HUDEP-2 (cell line): ENCODE measurements around the gene LATS2.
A peak's percentile ranks its signal among the peaks of the same experiment; 100 is the strongest.
"Not testable (repeated sequence)": the region's sequence is repeated elsewhere in the genome, so short reads cannot be mapped to it uniquely, and the experiment has no call there.

Experiments
- DNase-seq, 76 experiments: peaks; one replicate each; lab custom pipeline; 2025; ENCODE audit not compliant: unreplicated experiment in 76 of 76; lab: John Stamatoyannopoulos, UW

The LATS2 gene

DNA sequence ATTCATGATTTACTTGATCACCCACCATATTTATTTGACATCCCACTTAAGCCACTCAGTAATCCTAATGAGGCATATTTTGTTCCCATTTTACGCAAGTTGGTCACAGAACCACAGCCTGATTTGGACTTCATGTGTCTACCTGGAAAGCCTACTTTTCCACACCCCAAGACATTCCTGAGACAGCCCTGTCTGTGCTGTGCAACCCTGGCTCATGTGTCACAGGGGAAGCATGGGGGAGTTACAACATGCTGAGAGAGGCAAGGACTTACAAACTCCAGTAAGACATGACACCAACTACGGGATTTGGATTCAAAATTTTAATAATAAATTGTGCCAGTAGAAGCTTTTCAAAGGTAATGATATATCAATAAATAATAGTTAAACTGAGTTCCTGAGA lies 88.7 kb downstream of the LATS2 start:
- DNase-seq: no peak

DNA sequence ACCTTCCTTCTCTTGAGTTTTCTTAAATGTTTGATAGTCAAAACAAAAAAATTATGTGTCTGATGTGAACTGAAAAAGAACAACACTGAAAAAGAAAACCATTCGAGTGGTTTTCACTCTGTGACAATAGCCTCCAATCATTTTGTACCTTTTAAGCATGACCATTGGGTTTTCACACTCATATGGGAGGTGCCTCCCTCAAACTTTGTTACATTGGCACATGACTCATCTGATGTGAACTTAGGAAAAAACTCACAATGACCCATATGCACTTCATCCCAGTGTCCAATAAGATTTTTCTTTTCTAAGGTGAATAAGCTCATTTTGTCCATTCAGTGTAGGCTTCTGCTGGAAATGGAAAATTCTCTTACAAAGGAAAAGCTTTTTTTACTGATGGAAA lies 92.2 kb downstream of the LATS2 start:
- no peak for DNase-seq

DNA sequence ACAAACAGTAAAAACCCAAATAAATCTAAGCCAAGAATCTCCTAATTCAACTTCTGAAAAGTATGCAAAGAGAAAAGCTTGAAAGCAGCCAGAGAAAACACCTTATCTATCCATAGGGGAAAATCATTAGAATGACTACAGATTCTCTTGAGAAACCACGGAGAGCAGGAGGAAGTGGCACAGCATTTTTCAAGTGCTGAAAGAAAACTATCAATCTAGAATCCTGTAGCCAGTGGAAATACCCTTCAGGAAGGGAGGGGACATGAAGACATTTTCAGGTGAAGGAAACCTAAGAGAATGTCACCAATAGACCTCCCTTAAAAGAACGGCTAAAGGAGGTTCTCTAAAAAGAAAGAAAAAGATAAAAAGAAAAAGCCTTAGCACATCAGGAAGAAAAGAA lies 92.6 kb downstream of the LATS2 start:
- DNase-seq: no peak

DNA sequence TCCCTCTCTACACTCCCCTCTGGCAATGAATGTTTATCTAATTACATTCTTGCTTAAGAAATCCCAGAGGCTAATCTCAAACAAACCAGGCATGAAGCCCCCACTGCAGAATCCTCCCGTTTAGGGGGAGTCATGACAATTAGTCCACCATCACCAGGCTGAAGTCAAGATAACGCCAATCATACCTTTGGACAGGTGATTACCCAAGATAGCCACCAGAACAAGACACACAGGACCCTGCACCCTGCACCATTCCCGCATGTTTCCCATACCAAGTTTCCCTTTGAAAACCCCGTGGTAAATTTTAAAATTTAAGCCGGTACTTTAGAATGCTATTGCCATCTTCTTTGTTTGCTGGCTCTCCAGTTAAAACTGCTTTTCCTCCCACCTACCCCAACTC lies 94.0 kb downstream of the LATS2 start:
- DNase-seq: no peak

DNA sequence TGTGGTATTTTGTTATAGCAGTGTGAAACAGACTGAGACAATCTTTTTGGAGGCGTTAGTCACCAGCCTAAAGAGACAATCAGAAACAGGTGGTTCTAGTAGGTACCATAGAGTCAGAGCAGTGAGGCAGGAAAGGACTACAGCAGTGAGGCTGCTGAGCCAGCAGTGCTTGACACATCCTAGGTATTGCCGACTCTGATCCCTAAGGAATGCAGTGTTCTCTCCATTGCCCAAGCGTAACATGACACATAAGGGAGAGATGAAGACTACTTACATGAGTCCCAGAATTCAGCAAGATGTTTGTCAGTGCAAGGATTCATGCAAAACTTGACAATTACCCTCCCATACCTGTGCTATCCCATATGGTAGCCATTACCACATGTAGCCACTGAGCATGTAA lies 96.5 kb downstream of the LATS2 start:
- DNase-seq: no peak

DNA sequence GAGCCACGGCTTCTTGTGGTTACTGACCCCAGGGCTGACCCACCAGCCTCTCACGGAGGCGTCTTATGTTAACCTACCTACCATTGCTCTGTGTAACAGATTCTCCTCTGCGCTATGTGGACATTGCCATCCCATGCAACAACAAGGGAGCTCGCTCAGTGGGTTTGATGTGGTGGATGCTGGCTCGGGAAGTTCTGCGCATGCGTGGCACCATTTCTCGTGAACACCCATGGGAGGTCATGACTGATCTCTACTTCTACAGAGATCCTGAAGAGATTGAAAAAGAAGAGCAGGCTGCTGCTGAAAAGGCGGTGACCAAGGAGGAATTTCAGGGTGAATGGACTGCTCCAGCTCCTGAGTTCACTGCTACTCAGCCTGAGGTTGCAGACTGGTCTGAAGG lies 99.7 kb downstream of the LATS2 start:
- not testable (repeated sequence) for DNase-seq

DNA sequence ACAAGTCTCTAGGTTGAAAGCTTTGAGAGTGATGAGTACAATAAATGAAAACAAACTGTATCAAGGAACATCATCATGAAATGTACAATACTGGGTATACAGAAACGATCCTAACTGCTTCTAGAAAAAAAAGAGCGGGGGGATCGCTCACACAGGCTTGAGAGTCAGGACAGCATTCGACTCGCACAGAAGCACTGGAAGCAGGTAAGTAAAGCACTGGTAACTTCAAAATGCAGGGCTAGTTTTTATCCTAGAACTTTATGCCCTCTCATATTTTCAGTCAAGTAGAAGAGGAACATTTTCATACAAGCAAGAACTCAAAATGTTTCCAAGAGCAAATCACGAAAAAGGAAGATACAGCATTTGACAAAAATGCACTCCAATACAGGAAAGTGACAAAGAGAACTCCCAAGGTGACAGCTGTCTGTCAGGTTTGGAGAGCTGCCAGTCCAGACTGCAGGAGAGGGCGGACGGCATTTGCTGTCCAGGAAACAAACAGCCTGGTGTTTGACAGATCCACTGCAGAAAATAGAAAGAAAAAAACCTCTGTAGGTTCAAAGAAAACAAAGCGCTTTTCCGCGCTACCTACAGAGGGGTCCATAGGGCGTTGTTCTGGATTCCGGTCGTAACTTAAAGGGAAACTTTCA lies 100.6 kb downstream of the LATS2 start:
- peak in 7 of 76 experiments; percentile 2 to 18 (median 5) for DNase-seq

DNA sequence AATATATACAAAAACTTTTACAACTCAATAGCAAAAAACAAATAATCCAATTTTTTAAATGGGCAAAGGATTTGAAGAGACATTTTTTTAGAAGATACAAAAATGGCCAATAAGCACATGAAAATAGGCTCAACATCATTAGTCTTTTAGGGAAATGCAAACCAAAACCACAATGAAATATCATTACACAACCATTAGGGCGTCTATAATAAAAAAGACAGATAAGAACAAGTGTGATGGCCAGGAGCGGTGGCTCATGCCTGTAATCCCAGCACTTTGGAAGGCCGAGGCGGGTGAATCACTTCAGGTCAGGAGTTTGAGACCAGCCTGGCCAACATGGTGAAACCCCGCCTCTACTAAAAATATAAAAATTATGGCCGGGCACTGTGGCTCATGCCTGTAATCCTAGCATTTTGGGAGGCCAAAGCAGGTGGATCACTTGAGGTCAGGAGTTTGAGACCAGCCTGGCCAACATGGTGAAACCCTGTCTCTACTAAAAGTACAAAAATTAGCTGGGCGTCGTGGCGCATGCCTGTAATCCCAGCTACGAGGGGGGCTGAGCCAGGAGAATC lies 104.3 kb downstream of the LATS2 start:
- DNase-seq: not testable (repeated sequence)

DNA sequence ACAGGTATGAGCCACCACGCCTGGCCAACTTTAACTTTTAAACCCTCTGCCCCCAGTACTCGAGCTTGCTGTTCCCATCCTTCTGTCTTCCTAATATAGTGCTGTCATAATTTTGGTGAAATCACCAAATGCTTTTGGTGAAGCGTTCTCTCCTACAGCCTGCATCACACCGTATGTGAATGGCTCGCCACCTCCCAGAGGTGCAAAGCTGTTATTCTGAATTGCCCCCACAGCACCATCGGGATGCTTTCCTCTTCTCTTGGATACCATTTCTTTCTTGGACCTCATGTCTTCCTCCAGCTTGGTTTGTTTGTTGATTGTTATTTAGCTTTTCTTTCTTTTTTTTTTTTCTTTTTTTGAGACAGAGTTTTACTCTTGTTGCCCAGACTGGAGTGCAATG lies 105.9 kb downstream of the LATS2 start:
- no peak for DNase-seq

DNA sequence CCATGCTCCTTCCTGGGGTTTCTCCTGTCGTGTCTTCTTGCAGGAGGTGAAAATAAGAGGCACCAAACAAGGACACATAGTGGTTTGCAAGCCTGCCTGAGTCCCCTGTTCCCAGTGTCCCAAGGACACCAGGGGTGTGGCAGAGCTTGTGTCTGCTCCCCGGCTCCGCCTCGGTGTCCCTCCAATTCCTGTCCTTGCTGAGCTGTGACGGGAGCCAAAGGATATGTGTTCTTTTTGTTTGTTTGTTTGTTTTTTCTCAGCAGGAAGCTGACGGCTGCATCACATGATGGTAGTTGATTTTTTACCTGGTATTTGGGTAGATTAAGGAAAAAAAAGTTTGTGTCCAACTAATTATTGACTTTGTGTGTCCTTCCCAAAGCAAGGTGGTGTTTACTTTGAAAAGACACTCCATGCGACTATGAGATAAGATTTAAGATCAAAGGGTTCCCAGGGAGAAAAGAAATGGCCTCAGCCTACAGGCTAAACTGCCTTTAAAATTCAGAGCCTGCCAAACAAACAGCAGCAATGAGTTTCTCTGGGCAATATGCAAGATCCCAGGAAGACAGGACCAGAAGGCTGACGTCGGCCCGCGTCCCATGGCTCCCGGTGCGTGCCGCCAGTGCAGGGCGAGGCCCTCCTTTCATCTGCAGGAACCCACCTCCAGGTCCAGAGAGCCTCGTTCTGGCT lies 108.0 kb downstream of the LATS2 start:
- DNase-seq: no peak

DNA sequence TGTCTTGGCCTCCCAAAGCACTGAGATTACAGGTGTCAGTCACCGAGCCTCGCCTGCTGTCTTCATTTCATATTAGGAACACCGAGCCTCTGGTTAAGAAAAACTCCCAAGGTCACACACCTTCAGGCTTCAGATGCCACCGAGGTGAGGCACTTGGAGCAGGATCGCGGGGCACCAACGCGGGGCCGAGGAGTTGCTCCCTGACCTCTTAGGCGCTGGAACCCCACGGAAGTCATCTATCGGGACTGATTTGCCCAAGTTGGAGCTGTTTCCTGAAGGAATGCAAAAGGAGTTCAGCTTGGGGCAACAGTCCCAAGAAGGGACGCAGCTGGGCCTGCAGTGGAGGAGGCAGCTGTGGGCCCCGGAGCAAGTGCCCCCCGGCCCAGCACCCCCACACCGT lies 108.5 kb downstream of the LATS2 start:
- no peak for DNase-seq

DNA sequence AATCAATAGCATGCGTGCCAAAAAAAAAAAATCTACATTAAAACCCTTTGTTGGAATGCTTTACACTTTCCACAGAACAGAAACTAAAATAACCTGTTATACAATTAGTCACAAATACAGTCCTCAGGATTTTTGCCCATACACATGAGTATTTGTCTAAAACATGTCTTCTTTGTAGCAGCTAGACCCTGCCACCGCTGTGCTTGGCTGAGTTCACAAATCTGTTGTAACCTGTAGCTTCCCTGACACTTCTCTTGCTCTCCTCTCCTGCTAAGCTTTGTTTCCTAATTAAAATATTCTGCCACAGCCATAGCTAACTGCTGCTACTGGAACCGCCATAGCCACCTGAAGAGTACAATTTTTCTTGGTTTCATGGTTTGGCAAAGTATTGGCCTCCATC lies 113.4 kb downstream of the LATS2 start:
- DNase-seq: not testable (repeated sequence)

DNA sequence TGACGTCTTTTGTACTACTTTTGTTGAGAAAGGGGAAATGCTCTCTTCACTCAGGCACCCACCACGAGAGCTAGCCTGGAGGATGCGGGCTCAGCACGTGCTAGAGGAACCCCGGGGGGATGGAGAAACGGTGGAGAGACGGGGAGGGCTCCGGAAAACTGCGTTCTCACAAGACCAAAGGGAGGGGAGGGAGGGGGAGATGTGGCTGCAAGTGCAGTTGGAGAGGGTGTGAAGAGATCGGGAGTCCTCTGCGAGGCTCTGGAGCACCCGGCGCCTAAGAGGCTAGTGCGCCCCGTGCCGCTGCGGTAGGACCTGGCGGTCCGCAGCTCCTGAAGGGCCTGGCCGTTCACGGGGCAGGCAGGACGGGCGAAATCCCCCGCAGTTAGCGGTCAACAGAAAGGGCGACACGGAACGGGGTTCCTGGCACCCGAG lies 115.4 kb downstream of the LATS2 start:
- no peak for DNase-seq

DNA sequence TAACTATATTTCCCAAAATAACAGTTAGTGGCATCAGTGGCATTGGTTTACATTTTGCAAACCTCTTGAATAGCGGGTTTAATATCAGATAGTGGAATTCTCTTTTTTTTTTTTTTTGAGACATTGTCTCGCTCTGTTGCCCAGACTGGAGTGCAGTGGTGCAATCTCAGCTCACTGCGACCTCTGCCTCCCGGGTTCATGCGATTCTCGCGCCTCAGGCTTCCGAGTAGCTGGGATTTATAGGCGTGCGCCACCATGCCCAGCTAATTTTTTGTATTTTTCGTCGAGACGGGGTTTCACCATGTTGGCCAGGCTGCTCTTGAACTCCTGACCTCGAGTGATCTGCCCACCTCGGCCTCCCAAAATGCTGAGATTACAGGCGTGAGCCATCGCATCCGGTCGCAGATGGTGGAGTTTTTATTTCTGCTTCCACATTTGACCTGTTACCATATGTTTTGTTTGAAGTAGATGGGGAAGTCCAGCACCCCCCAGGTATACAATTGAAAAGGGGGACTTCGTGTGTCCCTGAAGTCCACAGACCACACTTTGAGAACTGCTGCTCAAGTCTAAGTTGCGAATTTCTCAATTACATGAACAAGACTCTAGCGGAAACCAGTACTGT lies 118.3 kb downstream of the LATS2 start:
- no peak for DNase-seq

DNA sequence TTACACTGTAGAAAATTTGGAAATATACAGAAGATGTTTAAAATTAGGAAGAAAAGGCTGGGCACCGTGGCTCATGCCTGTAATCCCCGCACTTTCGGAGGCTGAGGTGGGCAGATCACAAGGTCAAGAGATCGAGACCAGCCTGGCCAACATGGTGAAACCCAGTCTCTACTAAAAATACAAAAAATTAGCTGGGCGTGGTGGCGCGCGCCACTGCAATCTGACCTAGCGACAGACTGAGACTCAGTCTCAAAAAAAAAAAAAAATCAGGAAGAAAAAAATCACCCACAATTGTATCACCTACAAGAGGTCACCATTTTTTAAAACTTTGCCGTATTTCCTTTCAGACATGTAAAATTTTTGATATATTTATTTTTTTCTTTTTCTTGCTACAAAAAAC lies 120.9 kb downstream of the LATS2 start:
- DNase-seq: not testable (repeated sequence)

DNA sequence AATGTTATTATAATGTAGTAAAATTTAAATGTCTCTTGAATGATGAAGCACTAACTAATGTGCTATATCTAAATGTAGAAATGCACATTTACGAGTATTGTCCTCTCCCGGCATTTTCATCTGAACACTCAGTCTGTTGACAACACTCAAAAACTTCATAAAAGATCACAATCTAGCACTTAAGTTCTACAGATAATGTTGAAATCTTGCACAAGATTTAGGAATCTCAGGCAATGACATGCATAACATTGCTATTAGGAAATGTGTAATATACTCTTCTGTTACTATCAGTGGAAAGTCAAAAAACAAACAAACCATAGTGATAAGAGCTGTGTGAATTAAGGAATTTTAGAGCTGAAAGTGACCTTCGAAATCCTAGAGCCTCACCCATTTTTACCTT lies 121.3 kb downstream of the LATS2 start:
- DNase-seq: no peak

DNA sequence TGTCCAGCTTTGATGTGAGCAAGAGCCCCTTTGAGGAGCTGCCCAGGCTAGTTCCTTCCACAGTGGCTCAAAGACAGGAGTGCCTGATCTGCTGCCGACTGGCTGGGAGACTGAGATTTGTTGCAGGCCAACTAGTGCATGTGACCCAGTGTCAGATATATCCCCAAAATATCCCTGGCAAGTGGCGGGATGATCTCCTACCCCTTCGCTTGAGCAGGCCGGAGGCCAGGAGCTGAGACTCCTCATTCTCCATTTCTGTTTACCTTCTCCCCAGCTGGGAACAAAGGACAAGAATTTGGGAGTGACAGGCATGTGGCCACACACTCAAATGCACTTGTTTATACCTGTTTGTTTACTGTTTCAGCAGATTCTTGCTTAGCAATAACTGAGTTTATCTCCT lies 121.7 kb downstream of the LATS2 start:
- DNase-seq: no peak

DNA sequence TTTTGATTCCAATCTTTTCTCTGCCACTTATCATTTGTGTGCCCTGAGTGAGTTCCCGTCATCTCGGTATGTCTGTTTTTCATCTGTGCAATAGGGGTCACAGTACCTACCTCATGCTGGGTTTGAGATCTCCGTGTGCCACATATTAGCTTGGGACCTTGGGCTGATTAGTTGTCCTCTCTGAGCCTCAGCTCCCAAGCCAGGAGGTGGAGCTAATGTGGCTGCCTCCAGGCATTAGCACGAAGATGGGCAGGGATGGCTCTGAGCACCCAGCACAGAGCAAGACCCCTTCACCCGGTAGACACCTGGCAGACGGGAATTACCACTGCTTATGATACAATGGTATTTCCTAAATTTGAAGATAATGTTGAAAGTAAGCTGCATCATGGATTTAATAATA lies 123.1 kb downstream of the LATS2 start:
- peak in 1 of 76 experiments; percentile 4 for DNase-seq

DNA sequence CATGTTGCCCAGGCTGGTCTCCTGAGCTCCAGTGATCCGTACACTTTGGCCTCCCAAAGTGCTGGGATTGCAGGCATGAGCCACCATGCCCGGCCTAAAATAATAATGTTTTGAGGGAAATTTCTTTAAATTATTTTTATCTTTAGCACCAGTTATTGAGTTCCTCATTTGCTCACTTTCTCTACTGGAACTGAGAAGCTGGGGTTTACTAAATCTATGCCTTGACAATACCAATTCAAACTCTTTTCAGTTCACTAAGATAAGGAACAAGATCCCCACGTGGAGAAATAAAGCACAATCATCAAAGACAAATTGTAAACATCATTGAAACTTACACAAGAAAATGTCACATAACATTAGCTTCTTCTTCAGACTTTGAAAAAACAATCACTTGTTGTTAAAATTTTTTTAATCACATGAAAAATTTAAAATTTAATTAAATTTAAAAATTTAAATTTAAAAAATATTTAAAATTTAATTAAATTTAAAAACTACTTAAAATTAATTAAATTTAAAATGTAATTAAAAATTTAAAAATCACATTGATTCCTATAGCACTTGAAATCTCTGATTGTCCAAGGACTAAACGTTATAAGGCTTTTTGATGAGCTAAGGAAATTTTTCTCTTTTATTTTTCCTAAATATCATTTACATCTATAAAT lies 133.7 kb downstream of the LATS2 start:
- DNase-seq: no peak

DNA sequence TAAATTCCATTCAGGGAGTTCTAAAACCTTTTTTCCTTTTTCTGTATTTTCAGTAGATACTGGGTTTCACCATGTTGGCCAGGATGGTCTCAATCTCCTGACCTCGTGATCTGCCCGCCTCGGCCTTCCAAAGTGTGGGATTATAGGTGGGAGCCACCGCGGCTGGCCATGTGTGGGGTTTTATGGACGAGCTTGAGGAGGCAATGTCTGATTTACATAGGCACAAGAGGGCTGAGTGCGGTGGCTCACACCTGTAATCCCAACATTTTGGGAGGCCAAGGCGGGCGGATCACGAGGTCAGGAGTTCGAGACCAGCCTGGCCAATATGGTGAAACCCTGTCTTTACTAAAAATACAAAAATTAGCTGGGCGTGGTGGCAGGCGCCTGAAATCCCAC lies 136.0 kb downstream of the LATS2 start:
- DNase-seq: not testable (repeated sequence)

DNA sequence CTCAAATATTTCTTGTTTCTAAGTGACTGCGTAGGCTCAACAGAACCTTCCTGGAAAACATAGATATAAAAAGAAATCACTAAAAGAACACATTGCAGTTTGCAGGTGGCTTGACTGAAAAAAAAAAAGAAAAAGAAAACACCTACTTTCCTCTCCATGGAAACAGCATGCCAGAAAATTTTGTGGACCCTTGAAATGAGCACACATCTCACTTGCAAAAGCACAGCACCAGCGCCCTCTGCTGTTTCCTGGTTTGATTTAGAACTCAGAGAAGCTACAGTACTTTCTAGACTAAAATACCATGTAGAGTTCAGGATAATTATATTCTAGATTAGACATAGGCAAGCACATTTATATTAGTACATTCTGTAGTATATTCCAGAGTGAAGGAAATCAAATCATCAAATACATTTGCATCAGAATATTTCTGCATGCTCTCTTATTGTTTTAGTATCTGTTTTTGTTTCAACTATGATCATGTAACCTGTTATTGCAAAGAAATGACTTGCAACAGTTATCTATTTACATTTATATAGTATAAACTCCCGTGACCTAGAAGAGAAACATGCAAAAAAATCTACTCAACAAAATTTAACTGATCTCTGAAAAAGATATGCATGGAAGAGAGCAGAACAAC lies 136.5 kb downstream of the LATS2 start:
- peak in 67 of 76 experiments; percentile 1 to 77 (median 49) for DNase-seq
